ENCODE measurements around the gene PLEKHA6.

Gene PLEKHA6

GRCh38 chr1:204338997-204339396 is 20.7 kb downstream of the PLEKHA6 start:
- ATAC-seq: no peak
- no peak for TF ChIP-seq ZNF70 (CRISPR knock-in tag; IDR thresholded peaks at IDR 0.05)
- TF ChIP-seq SNAI2 (CRISPR knock-in tag; IDR thresholded peaks at IDR 0.05): no peak
- no peak for TF ChIP-seq ESRRG (CRISPR knock-in tag; IDR thresholded peaks at IDR 0.05)
- TF ChIP-seq TSHZ2 (CRISPR knock-in tag; IDR thresholded peaks at IDR 0.05): no peak
- no peak for TF ChIP-seq RARB (CRISPR knock-in tag; IDR thresholded peaks at IDR 0.05)
- no peak for TF ChIP-seq GLIS3 (CRISPR knock-in tag; IDR thresholded peaks at IDR 0.05)
- no peak for TF ChIP-seq CREB5 (CRISPR knock-in tag; IDR thresholded peaks at IDR 0.05; ENCODE audit: low read depth)
- no peak for TF ChIP-seq ARNTL (CRISPR knock-in tag; IDR thresholded peaks at IDR 0.05; ENCODE audit: borderline replicate concordance, low read depth)
- TF ChIP-seq ISL1 (CRISPR knock-in tag; IDR thresholded peaks at IDR 0.05): no peak
- no peak for TF ChIP-seq TCF4 (CRISPR knock-in tag; IDR thresholded peaks at IDR 0.05; ENCODE audit: borderline replicate concordance)

- ATAC-seq: no peak
- TF ChIP-seq POU6F1 (CRISPR knock-in tag; IDR thresholded peaks at IDR 0.05; ENCODE audit: borderline replicate concordance, low read depth) (no peak), CSDC2 (CRISPR knock-in tag; IDR thresholded peaks at IDR 0.05) (no peak), ISL1 (CRISPR knock-in tag; IDR thresholded peaks at IDR 0.05) (no peak), TOX (CRISPR knock-in tag; IDR thresholded peaks at IDR 0.05; ENCODE audit: borderline replicate concordance) (no peak), ZC3H10 (CRISPR knock-in tag; IDR thresholded peaks at IDR 0.05) (no peak), CREB5 (CRISPR knock-in tag; IDR thresholded peaks at IDR 0.05; ENCODE audit: low read depth) (no peak), TCF4 (CRISPR knock-in tag; IDR thresholded peaks at IDR 0.05; ENCODE audit: borderline replicate concordance) (no peak), PPARA (CRISPR knock-in tag; IDR thresholded peaks at IDR 0.05; ENCODE audit: borderline replicate concordance) (no peak), ARNTL (CRISPR knock-in tag; IDR thresholded peaks at IDR 0.05; ENCODE audit: borderline replicate concordance, low read depth) (no peak), OSR1 (CRISPR knock-in tag; IDR thresholded peaks at IDR 0.05) (no peak), RARB (CRISPR knock-in tag; IDR thresholded peaks at IDR 0.05) (no peak), ZNF70 (CRISPR knock-in tag; IDR thresholded peaks at IDR 0.05) (no peak), TSHZ2 (CRISPR knock-in tag; IDR thresholded peaks at IDR 0.05) (no peak), ZFP30 (CRISPR knock-in tag; IDR thresholded peaks at IDR 0.05) (no peak), BACH2 (CRISPR knock-in tag; IDR thresholded peaks at IDR 0.05; ENCODE audit: borderline replicate concordance) (no peak), ZNF565 (CRISPR knock-in tag; conservative IDR thresholded peaks at IDR 0.05; ENCODE audit: low read depth) (no peak), ZNF8 (CRISPR knock-in tag; IDR thresholded peaks at IDR 0.05) (no peak), ZFP3 (CRISPR knock-in tag; IDR thresholded peaks at IDR 0.05) (no peak), CSRNP3 (CRISPR knock-in tag; IDR thresholded peaks at IDR 0.05) (no peak)
Measured at GRCh38 chr1:204338360-204338759, 21.4 kb downstream of the PLEKHA6 start.
